ENCODE measurements around the gene DCTPP1.
"Not testable (repeated sequence)": the region's sequence is repeated elsewhere in the genome, so short reads cannot be mapped to it uniquely, and the experiment has no call there.

Gene DCTPP1

GRCh38 chr16:30429678-30430427, at the start of gene DCTPP1:
TSS of gene DCTPP1 (minus strand) at chr16:30430030. CDS start at chr16:30429980, 50 bp downstream.
- peak; percentile 100 for DNase-seq (ENCODE audit: low read depth, low spot score)

- DNase-seq (ENCODE audit: low read depth, low spot score) = no peak
Measured at GRCh38 chr16:30478766-30479478, 49.1 kb upstream of the DCTPP1 start.

GRCh38 chr16:30477773-30478172, 47.9 kb upstream of the DCTPP1 start:
- DNase-seq (ENCODE audit: low read depth, low spot score) = not testable (repeated sequence)

- DNase-seq (ENCODE audit: low read depth, low spot score) = no peak
Measured at GRCh38 chr16:30476991-30477390, 47.2 kb upstream of the DCTPP1 start.

- no peak for DNase-seq (ENCODE audit: low read depth, low spot score)
Measured at GRCh38 chr16:30474684-30475083, 44.9 kb upstream of the DCTPP1 start.

- DNase-seq (ENCODE audit: low read depth, low spot score) = no peak
Measured at GRCh38 chr16:30474074-30474452, 44.2 kb upstream of the DCTPP1 start.

DNA sequence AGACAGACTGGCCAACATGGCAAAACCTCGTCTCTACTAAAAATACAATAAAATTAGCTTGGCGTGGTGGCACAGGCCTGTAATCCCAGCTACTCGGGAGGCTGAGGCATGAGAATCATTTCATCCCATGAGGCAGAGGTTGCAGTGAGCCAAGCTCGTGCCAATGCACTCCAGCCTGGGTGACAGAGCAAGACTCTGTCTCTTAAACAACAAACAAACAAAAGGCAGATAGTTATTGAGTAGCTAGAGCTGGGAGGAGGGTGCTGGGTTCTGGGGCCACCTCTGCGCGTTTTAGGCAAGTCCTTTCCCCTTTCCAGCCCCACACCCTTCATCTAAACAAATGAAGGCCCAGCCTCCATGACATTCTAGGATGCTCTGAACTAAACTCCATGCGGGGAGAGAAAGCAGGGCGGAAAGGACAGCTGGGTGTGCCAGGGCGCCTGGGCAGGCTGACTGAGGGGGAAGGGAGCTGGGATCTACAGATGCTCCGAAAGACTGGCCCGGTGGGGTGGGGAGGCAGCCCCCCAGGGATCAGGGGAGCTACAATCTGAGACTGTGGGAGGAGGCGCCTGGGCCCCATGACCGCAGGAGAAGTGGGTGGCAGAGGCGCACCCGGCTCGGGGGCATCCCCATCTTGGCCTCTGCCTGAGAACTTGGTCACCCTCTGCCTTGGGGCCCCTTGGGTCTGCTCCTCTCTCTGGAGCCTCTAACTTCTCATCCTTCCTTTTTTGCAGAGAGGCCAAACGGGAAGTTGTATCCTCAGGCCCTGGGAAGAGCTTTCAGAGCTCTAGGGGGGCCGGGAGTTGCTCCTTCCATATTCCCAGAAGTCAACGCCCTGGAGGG, 43.6 kb upstream of the DCTPP1 start:
- DNase-seq (ENCODE audit: low read depth, low spot score) = no peak

GRCh38 chr16:30472328-30472942, 42.6 kb upstream of the DCTPP1 start, which contains the start of gene ITGAL:
TSS of gene ITGAL (plus strand) at chr16:30472742. CDS start at chr16:30472838, 96 bp downstream.
- DNase-seq (ENCODE audit: low read depth, low spot score) = no peak

DNA sequence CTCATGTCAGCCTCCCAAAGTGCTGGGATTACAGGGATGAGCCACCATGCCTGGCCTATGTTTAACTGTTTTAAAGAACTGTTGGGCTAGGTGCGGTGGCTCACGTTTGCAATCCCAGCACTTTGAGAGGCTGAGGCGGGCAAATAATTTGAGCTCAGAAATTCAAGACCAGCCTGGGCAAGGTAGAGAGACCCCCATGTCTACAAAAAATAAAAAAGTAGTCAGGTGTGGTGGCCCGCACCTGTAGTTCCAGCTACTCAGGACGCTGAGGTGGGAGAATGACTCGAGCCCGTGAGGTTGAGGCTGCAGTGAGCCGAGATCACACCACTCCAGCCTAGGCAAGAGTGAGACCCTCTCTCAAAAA, 40.8 kb upstream of the DCTPP1 start:
- DNase-seq (ENCODE audit: low read depth, low spot score) = no peak

- no peak for DNase-seq (ENCODE audit: low read depth, low spot score)
Measured at GRCh38 chr16:30470170-30470512, 40.3 kb upstream of the DCTPP1 start.

GRCh38 chr16:30464078-30464477, 34.2 kb upstream of the DCTPP1 start:
- DNase-seq (ENCODE audit: low read depth, low spot score) = no peak

DNA sequence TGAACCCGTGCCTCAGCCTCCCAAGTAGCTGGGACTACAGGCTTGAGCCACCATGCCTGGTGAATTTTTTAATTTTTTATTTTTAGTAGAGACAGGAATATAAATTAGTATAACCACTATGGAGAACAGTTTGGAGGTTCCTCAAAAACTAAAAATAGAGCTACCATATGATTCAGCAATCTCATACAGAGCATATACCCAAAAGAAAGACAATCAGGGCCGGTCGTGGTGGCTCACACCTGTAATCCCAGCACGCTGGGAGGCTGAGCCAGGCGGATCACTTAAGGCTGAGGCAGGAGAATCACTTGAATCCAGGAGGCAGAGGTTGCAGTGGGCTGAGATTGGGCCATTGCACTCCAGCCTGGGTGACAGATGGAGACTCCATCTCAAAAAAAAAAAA, 31.6 kb upstream of the DCTPP1 start:
- not testable (repeated sequence) for DNase-seq (ENCODE audit: low read depth, low spot score)

DNA sequence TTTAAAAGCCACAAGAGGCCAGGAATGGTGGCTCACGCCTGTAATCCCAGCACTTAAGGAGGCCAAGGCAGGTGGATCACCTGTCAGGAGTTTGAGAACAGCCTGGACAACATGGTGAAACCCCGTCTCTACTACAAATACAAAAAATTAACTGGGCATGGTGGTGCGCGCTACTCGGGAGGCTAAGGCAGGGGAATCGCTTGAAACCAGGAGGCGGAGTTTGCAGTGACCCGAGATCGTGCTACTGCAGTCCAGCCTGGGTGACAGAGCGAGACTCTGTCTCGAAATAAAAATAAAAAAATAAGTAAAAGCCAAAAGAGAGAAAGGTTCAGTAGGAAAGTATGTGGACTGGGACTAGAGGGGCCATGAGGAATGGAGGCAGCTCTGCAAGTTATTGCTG, 29.6 kb upstream of the DCTPP1 start:
- no peak for DNase-seq (ENCODE audit: low read depth, low spot score)

DNA sequence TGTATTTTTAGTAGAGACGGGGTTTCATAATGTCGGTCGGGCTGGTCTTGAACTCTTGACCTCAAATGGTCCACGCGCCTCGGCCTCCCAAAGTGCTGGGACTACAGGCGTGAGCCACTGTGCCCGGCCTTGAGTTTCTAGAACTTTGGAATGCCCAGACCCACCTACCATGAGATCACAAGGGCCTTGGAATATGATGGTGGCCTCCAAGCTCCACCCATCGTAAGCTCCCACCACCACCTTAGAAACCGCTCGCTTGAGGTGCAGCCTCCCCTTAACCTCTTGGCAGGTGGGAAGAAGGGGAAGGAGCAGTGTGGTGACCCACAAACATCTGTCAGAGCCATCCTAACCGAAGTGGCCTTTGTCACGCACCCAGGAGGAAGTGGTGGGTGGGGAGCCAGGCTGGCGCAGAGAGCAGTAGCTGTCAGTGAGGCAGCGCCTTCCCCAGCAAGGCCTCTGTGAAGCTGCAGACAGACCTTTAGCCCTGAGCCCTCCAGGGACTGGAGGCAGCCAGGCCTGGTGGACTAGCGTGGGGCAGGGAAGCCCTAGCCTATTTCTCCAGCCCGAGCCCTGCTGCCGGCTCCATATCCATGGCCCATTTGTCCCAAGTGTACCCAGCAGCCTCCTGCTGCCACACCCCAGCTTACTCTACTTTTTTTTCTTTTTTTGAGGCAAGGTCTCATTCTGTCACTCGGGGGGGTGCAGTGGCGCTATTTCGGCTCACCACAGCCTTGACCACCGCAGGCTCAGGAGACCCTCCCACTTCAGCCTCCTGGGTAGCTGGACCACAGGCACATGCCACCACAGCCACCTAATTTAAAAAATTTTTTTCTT, 28.9 kb upstream of the DCTPP1 start:
- no peak for DNase-seq (ENCODE audit: low read depth, low spot score)

DNA sequence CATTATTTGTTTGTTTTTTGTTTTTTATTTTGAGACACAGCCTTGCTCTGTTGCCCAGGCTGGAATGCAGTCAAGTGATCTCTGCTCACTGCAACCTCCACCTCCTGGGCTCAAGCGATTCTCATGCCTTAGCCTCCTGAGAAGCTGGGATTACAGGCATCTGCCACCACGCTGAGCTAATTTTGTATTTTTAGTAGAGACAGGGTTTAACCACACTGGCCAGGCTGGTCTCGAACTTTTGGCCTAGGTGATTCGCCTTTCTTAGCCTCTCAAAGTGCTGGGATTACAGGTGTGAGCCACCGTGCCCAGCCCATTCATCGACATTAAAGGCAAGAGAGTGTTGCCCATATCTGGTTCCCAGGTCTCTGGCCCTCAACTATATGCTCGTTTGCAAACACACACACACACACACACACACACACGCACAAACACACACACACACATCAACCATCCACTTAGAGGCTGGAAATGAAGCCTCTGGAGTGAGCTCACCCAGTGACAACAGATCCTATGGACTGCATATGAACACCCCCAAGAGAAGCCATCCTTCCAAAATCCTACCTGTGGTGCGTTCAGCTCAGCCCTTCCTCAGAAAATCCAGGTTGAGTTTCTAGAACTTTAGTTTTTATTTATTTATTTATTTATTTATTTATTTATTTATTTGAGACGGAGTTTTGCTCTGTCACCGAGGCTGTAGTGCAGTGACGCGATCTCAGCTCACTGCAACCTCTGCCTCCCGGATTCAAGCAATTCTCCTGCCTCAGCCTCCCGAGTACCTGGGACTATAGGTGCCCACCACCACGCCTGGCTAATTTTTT, 28.1 kb upstream of the DCTPP1 start:
- DNase-seq (ENCODE audit: low read depth, low spot score) = no peak

DNA sequence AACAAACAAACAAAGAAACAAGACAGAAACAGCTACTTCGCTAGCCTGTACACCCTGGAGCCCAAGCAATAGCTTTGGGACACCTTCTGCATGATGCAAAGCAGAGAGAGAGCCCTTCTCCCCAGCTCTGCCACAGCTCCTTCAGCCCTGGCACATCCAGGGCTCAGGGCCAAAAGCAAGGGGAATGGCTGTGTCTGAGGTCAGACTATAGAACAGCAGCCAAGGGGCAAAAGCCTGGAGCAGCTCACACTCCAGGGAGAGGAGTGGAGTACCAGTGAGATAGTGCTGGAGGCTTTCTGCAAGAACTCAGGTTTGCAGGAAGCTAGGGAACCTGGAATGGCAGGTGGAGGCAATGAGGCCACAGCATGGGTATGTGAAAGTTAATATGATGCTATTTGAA, 27.4 kb upstream of the DCTPP1 start:
- DNase-seq (ENCODE audit: low read depth, low spot score) = no peak

GRCh38 chr16:30456302-30456701, 26.5 kb upstream of the DCTPP1 start:
- DNase-seq (ENCODE audit: low read depth, low spot score) = no peak

- DNase-seq (ENCODE audit: low read depth, low spot score) = not testable (repeated sequence)
Measured at GRCh38 chr16:30452709-30453580, 23.1 kb upstream of the DCTPP1 start.

DNA sequence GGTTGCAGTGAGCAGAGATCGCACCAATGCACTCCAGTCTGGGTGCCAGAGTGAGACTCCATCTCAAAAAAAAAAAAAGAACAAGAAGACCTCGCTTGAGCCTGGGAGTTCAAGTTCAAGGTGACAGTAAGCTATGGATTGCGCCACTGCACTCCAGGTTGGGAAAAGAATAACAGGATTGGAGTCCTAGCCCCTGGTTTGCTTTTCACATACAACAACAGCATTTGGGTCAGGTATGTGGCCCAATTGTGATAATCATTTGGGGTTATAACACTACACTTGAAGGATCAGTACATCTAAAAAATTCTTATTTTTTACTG, 19.2 kb upstream of the DCTPP1 start:
- DNase-seq (ENCODE audit: low read depth, low spot score) = no peak
